T-helper 2 cell treated with Interferon-gamma antibody and Interleukin-4, amounts not matched to agents 5 μg/mL and 100 μg/mL, for 36 hours (primary cell): ENCODE measurements around the gene DYRK1A.

ENCODE experiments used
- DNase-seq: peaks from one replicate; pipeline ENCODE4 v3.0.0; 2021; ENCODE audit warnings: low spot score
- H3K27ac Mint-ChIP-seq: one replicate; pipeline ENCODE4 v1.8.0; 2021; ENCODE audit warnings: mild to moderate bottlenecking, mixed read lengths
- H3K27me3 Mint-ChIP-seq: one replicate; pipeline ENCODE4 v1.8.0; 2021; ENCODE audit warnings: low read depth, mixed read lengths
- H3K36me3 Mint-ChIP-seq: one replicate; pipeline ENCODE4 v1.8.0; 2021; ENCODE audit warnings: low read depth, mixed read lengths
- H3K4me1 Mint-ChIP-seq: one replicate; pipeline ENCODE4 v1.8.0; 2021; ENCODE audit warnings: low read depth, mixed read lengths
- H3K4me3 Mint-ChIP-seq: one replicate; pipeline ENCODE4 v1.8.0; 2022; ENCODE audit warnings: mild to moderate bottlenecking, moderate library complexity, mixed read lengths
- H3K9me3 Mint-ChIP-seq: one replicate; pipeline ENCODE4 v1.8.0; 2021; ENCODE audit warnings: mixed read lengths

The DYRK1A gene

GRCh38 chr21:37463083-37463801 lies 96.7 kb downstream of the DYRK1A start:
- Mint-ChIP-seq H3K9me3 (no peaks in the 10 kb centered on the region), H3K4me3 (no peak overlapping the region)
- no peak for DNase-seq

GRCh38 chr21:37467082-37467481 lies 100.5 kb downstream of the DYRK1A start:
- Mint-ChIP-seq H3K27ac (no peak overlapping the region), H3K9me3 (no peaks in the 10 kb centered on the region), H3K36me3 (peaks cover 26% of the 10 kb centered on the region), H3K4me3 (no peak overlapping the region), H3K27me3 (no peaks in the 10 kb centered on the region), H3K4me1 (peaks cover 33% of the 10 kb centered on the region)
- no peak for DNase-seq

More at GRCh38 chr21:37463083-37463801, 96.7 kb downstream of the DYRK1A start:
- peaks cover 15% of the 10 kb centered on the region for H3K36me3 Mint-ChIP-seq
- H3K27me3 Mint-ChIP-seq, result no peaks in the 10 kb centered on the region
- peak overlapping the region; percentile 87 for H3K27ac Mint-ChIP-seq
- H3K4me1 Mint-ChIP-seq, result peaks cover 48% of the 10 kb centered on the region

GRCh38 chr21:37468909-37469308 lies 102.3 kb downstream of the DYRK1A start:
- no peak overlapping the region for H3K27ac Mint-ChIP-seq
- H3K4me3 Mint-ChIP-seq, result no peak overlapping the region
- H3K4me1 Mint-ChIP-seq, result peaks cover 18% of the 10 kb centered on the region

GRCh38 chr21:37469441-37469840 lies 102.9 kb downstream of the DYRK1A start:
- Mint-ChIP-seq H3K4me1 (peaks cover 16% of the 10 kb centered on the region), H3K27ac (no peak overlapping the region), H3K27me3 (no peaks in the 10 kb centered on the region), H3K4me3 (no peak overlapping the region), H3K9me3 (no peaks in the 10 kb centered on the region), H3K36me3 (peaks cover 30% of the 10 kb centered on the region)
- DNase-seq, result no peak

More at GRCh38 chr21:37468909-37469308, 102.3 kb downstream of the DYRK1A start:
- no peaks in the 10 kb centered on the region for H3K27me3 Mint-ChIP-seq
- peaks cover 30% of the 10 kb centered on the region for H3K36me3 Mint-ChIP-seq
- no peak for DNase-seq
- no peaks in the 10 kb centered on the region for H3K9me3 Mint-ChIP-seq

- no peaks in the 10 kb centered on the region for H3K9me3 Mint-ChIP-seq
- H3K4me1 Mint-ChIP-seq, result peaks cover 27% of the 10 kb centered on the region
- H3K27ac Mint-ChIP-seq, result no peak overlapping the region
- no peak for DNase-seq
- H3K36me3 Mint-ChIP-seq, result peaks cover 30% of the 10 kb centered on the region
- no peaks in the 10 kb centered on the region for H3K27me3 Mint-ChIP-seq
- H3K4me3 Mint-ChIP-seq, result no peak overlapping the region
Measured at GRCh38 chr21:37472581-37472980, 106.0 kb downstream of the DYRK1A start.

GRCh38 chr21:37473491-37473890 lies 106.9 kb downstream of the DYRK1A start:
- no peak overlapping the region for H3K4me3 Mint-ChIP-seq

GRCh38 chr21:37474342-37474741 lies 107.8 kb downstream of the DYRK1A start:
- Mint-ChIP-seq H3K36me3 (peaks cover 23% of the 10 kb centered on the region), H3K4me1 (peaks cover 24% of the 10 kb centered on the region), H3K27me3 (no peaks in the 10 kb centered on the region), H3K27ac (no peak overlapping the region), H3K4me3 (no peak overlapping the region), H3K9me3 (no peaks in the 10 kb centered on the region)
- DNase-seq, result no peak

More at GRCh38 chr21:37473491-37473890, 106.9 kb downstream of the DYRK1A start:
- Mint-ChIP-seq H3K9me3 (no peaks in the 10 kb centered on the region), H3K27me3 (no peaks in the 10 kb centered on the region), H3K27ac (no peak overlapping the region), H3K4me1 (peaks cover 27% of the 10 kb centered on the region), H3K36me3 (peaks cover 29% of the 10 kb centered on the region)
- DNase-seq, result no peak

- peak overlapping the region; percentile 34 for H3K27ac Mint-ChIP-seq
- peaks cover 24% of the 10 kb centered on the region for H3K4me1 Mint-ChIP-seq
- no peaks in the 10 kb centered on the region for H3K9me3 Mint-ChIP-seq
- no peaks in the 10 kb centered on the region for H3K27me3 Mint-ChIP-seq
- H3K36me3 Mint-ChIP-seq, result peaks cover 22% of the 10 kb centered on the region
- no peak for DNase-seq
- no peak overlapping the region for H3K4me3 Mint-ChIP-seq
Measured at GRCh38 chr21:37475186-37475868, 108.8 kb downstream of the DYRK1A start.

GRCh38 chr21:37478794-37479193 lies 112.2 kb downstream of the DYRK1A start:
- no peak for DNase-seq
- H3K27me3 Mint-ChIP-seq, result no peaks in the 10 kb centered on the region
- H3K27ac Mint-ChIP-seq, result no peak overlapping the region
- no peaks in the 10 kb centered on the region for H3K9me3 Mint-ChIP-seq
- H3K36me3 Mint-ChIP-seq, result peaks cover 26% of the 10 kb centered on the region
- H3K4me1 Mint-ChIP-seq, result peaks cover 16% of the 10 kb centered on the region
- H3K4me3 Mint-ChIP-seq, result no peak overlapping the region

GRCh38 chr21:37483776-37484175 lies 117.2 kb downstream of the DYRK1A start:
- H3K27ac Mint-ChIP-seq, result no peak overlapping the region
- H3K4me1 Mint-ChIP-seq, result peaks cover 5% of the 10 kb centered on the region
- no peaks in the 10 kb centered on the region for H3K9me3 Mint-ChIP-seq
- H3K36me3 Mint-ChIP-seq, result peaks cover 34% of the 10 kb centered on the region
- H3K4me3 Mint-ChIP-seq, result no peak overlapping the region
- DNase-seq, result no peak
- no peaks in the 10 kb centered on the region for H3K27me3 Mint-ChIP-seq

- Mint-ChIP-seq H3K4me3 (no peak overlapping the region), H3K4me1 (peaks cover 7% of the 10 kb centered on the region), H3K27me3 (no peaks in the 10 kb centered on the region), H3K27ac (no peak overlapping the region), H3K9me3 (no peaks in the 10 kb centered on the region), H3K36me3 (peaks cover 39% of the 10 kb centered on the region)
- no peak for DNase-seq
Measured at GRCh38 chr21:37484535-37485474, 118.2 kb downstream of the DYRK1A start.

GRCh38 chr21:37489553-37489952 lies 123.0 kb downstream of the DYRK1A start:
- Mint-ChIP-seq H3K4me1 (peaks cover 7% of the 10 kb centered on the region), H3K27me3 (no peaks in the 10 kb centered on the region), H3K27ac (no peak overlapping the region), H3K4me3 (no peak overlapping the region), H3K9me3 (no peaks in the 10 kb centered on the region), H3K36me3 (peaks cover 45% of the 10 kb centered on the region)
- no peak for DNase-seq

- Mint-ChIP-seq H3K4me3 (no peak overlapping the region), H3K27me3 (no peaks in the 10 kb centered on the region), H3K27ac (no peak overlapping the region), H3K9me3 (no peaks in the 10 kb centered on the region), H3K4me1 (peaks cover 7% of the 10 kb centered on the region), H3K36me3 (peaks cover 42% of the 10 kb centered on the region)
- DNase-seq, result no peak
Measured at GRCh38 chr21:37490084-37490483, 123.5 kb downstream of the DYRK1A start.

GRCh38 chr21:37496972-37497371 lies 130.4 kb downstream of the DYRK1A start:
- no peak for DNase-seq
- Mint-ChIP-seq H3K36me3 (peaks cover 50% of the 10 kb centered on the region), H3K9me3 (peaks cover 7% of the 10 kb centered on the region)

More at GRCh38 chr21:37496972-37497371, 130.4 kb downstream of the DYRK1A start:
- Mint-ChIP-seq H3K4me1 (peaks cover 5% of the 10 kb centered on the region), H3K4me3 (no peak overlapping the region), H3K27me3 (no peaks in the 10 kb centered on the region), H3K27ac (no peak overlapping the region)
